GM12892 (cell line): Measurements from ENCODE around the gene CDSN.

ENCODE experiments used
- POLR2A ChIP-seq: IDR thresholded peaks from 2 replicates; pipeline ENCODE4 v1.6.1; 2011; ENCODE audit warnings: low read depth, low read length, control low read depth
- POLR2AphosphoS5 ChIP-seq: IDR thresholded peaks from 2 replicates; pipeline ENCODE4 v1.6.1; 2011; ENCODE audit warnings: low read depth, low read length, control low read depth
- TAF1 ChIP-seq: IDR thresholded peaks from 2 replicates; pipeline ENCODE4 v1.6.1; 2011; ENCODE audit warnings: low read depth, mild to moderate bottlenecking, control low read depth, low read length, borderline replicate concordance

DNA sequence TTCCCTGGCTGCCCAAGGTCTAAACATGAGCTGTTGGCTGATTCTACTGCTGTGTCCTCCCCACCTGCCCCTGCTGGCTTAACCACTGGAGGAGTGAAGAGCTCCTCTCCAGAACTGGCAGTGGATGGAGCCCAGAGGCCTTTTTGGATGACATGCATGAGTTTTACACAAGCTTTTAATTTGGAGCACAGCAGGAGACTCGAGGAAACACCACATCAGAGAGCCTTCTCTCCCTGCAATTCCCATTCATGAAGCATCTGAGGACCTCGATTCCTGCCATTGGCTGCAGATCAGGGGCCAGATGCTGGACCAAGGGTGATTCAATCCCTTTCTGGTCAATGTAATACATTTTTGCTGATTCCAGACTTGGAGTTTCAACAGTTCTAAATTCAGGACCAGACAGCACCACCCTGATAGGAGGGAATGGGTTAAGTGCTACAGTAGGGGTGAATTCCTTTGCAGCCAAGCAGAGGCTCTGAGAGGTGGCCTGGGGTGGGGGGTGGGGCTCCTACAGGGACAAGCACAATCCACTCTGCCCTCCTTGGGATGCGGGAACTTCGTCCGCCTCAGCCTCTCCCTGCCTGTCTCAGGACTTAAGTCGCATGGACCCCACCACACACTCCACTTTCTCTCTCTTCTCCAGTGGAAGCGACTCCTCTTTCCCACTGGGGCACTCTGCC, 6.2 kb downstream of the CDSN start:
- TF ChIP-seq POLR2A (no peak), TAF1 (no peak), POLR2AphosphoS5 (no peak)
